Measurements from ENCODE around the gene MISP3. TPM values are rescaled to one million over a fixed set of nuclear protein-coding genes. Genes with fewer than 3 reads are reported as not detected.
"Not testable (repeated sequence)": the region's sequence is repeated elsewhere in the genome, so short reads cannot be mapped to it uniquely, and the experiment has no call there.

Gene MISP3
- polyA plus RNA-seq (2011; rRNA removed) (1.3 and 1.9 TPM in 2 replicates), polyA plus RNA-seq (2017; fragmentation: RNase III; extraction: RNeasy Plus Mini Kit Qiagen cat#74134 plus additional on column Dnase treatment) (2.1 to 2.8 TPM (median 2.3 TPM) in 3 replicates), polyA minus RNA-seq (2011; rRNA and poly(A)+ RNA removed) (0.12 and 0.29 TPM in 2 replicates)
- 3.9 and 4.1 TPM in 2 replicates for polyA plus RNA-seq (2012; cell fraction: cytosol; rRNA removed)
- 2.6 and 3.8 TPM in 2 replicates for polyA plus RNA-seq (2012; cell fraction: nucleus; rRNA removed)

GRCh38 chr19:14072535-14073260 lies at the start of gene MISP3:
MISP3 (plus strand) TSS chr19:14072786; CDS start chr19:14073310, 524 bp downstream.
- peak; percentile 74; the same call in 1 of the 2 replicates for TF ChIP-seq RNF2 (IDR thresholded peaks at IDR 0.05; ENCODE audit: borderline replicate concordance, low read depth)
- TF ChIP-seq, protein P1, sequence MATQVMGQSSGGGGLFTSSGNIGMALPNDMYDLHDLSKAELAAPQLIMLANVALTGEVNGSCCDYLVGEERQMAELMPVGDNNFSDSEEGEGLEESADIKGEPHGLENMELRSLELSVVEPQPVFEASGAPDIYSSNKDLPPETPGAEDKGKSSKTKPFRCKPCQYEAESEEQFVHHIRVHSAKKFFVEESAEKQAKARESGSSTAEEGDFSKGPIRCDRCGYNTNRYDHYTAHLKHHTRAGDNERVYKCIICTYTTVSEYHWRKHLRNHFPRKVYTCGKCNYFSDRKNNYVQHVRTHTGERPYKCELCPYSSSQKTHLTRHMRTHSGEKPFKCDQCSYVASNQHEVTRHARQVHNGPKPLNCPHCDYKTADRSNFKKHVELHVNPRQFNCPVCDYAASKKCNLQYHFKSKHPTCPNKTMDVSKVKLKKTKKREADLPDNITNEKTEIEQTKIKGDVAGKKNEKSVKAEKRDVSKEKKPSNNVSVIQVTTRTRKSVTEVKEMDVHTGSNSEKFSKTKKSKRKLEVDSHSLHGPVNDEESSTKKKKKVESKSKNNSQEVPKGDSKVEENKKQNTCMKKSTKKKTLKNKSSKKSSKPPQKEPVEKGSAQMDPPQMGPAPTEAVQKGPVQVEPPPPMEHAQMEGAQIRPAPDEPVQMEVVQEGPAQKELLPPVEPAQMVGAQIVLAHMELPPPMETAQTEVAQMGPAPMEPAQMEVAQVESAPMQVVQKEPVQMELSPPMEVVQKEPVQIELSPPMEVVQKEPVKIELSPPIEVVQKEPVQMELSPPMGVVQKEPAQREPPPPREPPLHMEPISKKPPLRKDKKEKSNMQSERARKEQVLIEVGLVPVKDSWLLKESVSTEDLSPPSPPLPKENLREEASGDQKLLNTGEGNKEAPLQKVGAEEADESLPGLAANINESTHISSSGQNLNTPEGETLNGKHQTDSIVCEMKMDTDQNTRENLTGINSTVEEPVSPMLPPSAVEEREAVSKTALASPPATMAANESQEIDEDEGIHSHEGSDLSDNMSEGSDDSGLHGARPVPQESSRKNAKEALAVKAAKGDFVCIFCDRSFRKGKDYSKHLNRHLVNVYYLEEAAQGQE (IDR thresholded peaks at IDR 0.05): no peak
- ATAC-seq: peak; percentile 48 to 53
- FAIRE-seq: no peak
- Histone ChIP-seq H3K4me3 (peak within 1 kb of the TSS; percentile 83), H3K9me3 (no peaks in the 10 kb centered on the region), H3K4me2 (peak within 1 kb of the TSS; percentile 99), H3K4me1 (peaks cover 4% of the 10 kb centered on the region; the same call in 1 of the 3 replicates), H3K27ac (peak within 1 kb of the TSS; percentile 94 to 99)
- ChIA-PET POLR2A (interaction anchor here (0.7 to 1.2 kb wide), 7 partner anchors 14 to 190 kb away, joined by 3 to 5 read pairs (median 3); partner anchors contain the start of genes ASF1B, IL27RA and RFX1), CTCF (interaction anchor here (0.5 to 5.6 kb wide), 36 partner anchors 10 to 313 kb away, joined by 3 to 93 read pairs (median 4); partner anchors contain the start of genes C19orf67, IL27RA, NANOS3 and PALM3)
- WGBS (ENCODE audit: missing lambda C conversion rate): no CpG with 5 or more reads among the region's 51 CpGs
- DNase-seq (ENCODE audit: low read depth in 1 of 2, low spot score in 1 of 2): peak in 1 of 2 experiments; percentile 49

DNA sequence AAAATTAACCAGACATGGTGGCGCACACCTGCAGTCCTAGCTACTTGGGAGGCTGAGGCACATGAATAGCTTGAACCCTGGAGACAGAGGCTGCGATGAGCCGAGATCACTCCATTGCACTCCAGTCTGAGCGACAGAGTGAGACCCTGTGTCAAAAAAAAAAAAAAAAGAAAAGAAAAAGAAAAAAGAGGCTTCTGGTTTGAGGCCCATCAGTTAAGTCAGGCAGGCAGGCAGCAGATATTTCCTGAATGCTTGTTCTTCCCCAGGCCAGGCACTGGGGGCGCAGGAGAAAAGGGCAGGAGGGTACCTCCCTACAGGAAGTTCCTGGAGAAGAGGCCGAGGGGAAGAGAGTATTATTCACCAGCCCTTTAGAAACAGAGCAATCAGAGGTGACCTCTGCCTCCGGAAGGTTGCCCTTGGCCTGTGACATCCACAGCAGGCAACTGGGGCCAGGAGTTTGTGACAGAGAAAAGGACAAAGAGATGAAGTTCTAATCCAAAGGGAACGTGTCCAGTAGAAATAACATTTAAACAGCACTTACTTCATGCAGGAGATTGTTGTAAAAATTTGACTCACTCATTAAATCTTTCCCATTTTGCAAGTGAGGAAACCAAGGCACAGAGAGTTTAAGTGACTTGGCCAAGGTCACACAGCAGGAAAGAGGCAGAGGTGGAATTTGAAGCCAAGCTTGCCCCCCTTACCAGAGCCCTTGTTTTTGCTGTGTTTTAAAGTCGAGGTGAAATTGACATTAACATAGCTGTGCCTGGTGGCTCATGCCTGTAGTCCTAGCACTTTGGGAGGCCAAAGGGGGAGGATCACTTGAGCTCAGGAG lies 49.0 kb upstream of the MISP3 start:
- DNase-seq (ENCODE audit: low read depth in 1 of 2, low spot score in 1 of 2) (peak; percentile 58 to 71), ATAC-seq (peak; percentile 92 to 96), FAIRE-seq (no peak)
- H3K9me3 ChIP-seq: no peaks in the 10 kb centered on the region
- no peak overlapping the region for H3K4me3 ChIP-seq
- 52% methylated on average over 9 of the region's 9 CpGs for WGBS (ENCODE audit: missing lambda C conversion rate)
- H3K4me1 ChIP-seq: peaks cover 5% of the 10 kb centered on the region; the same call in 1 of the 3 replicates
- peak overlapping the region; percentile 49 to 68; a peak in 4 of 6 replicates for H3K27ac ChIP-seq
- CTCF ChIA-PET: interaction anchor here (1.0 to 4.3 kb wide), 6 partner anchors 8 to 49 kb away, joined by 3 to 13 read pairs (median 6); partner anchors contain the start of genes IL27RA and MISP3
- no peak overlapping the region for H3K4me2 ChIP-seq
- TF ChIP-seq ZFP36 (IDR thresholded peaks at IDR 0.05; ENCODE audit: borderline replicate concordance, partially characterized antibody) (peak; percentile 18), HDAC2 (IDR thresholded peaks at IDR 0.05) (no peak), RARB (CRISPR knock-in tag; IDR thresholded peaks at IDR 0.05) (no peak), E2F6 (IDR thresholded peaks at IDR 0.05; ENCODE audit: borderline replicate concordance, low read depth) (no peak), CHD4 (IDR thresholded peaks at IDR 0.05; ENCODE audit: borderline replicate concordance) (no peak), CEBPB (IDR thresholded peaks at IDR 0.05) (no peak), ESRRA (IDR thresholded peaks at IDR 0.05; ENCODE audit: borderline replicate concordance, low read length) (peak; percentile 60; the same call in 1 of the 2 replicates), HOXA7 (CRISPR knock-in tag; IDR thresholded peaks at IDR 0.05) (no peak), EHF (CRISPR knock-in tag; IDR thresholded peaks at IDR 0.05) (no peak), BCL3 (IDR thresholded peaks at IDR 0.05) (no peak), ZSCAN20 (CRISPR knock-in tag; IDR thresholded peaks at IDR 0.05) (no peak), TP53 (CRISPR knock-in tag; IDR thresholded peaks at IDR 0.05) (no peak), RCOR1 (IDR thresholded peaks at IDR 0.05; ENCODE audit: low read depth, low read length) (no peak)
- TF ChIP-seq, protein P2, sequence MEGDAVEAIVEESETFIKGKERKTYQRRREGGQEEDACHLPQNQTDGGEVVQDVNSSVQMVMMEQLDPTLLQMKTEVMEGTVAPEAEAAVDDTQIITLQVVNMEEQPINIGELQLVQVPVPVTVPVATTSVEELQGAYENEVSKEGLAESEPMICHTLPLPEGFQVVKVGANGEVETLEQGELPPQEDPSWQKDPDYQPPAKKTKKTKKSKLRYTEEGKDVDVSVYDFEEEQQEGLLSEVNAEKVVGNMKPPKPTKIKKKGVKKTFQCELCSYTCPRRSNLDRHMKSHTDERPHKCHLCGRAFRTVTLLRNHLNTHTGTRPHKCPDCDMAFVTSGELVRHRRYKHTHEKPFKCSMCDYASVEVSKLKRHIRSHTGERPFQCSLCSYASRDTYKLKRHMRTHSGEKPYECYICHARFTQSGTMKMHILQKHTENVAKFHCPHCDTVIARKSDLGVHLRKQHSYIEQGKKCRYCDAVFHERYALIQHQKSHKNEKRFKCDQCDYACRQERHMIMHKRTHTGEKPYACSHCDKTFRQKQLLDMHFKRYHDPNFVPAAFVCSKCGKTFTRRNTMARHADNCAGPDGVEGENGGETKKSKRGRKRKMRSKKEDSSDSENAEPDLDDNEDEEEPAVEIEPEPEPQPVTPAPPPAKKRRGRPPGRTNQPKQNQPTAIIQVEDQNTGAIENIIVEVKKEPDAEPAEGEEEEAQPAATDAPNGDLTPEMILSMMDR (IDR thresholded peaks at IDR 0.05): peak; percentile 17; the same call in 2 of the 3 replicates
- POLR2A ChIA-PET: interaction anchor here (1.0 kb wide), 1 partner anchor 17 kb away, joined by 4 read pairs; the partner anchor contains the start of gene RFX1

- H3K4me3 ChIP-seq; FAIRE-seq; POLR2A ChIA-PET; H3K9me3 ChIP-seq; ATAC-seq; H3K4me1 ChIP-seq; H3K27ac ChIP-seq; DNase-seq (ENCODE audit: low read depth in 1 of 2, low spot score in 1 of 2); H3K4me2 ChIP-seq: not testable (repeated sequence)
- WGBS (ENCODE audit: missing lambda C conversion rate): 66% methylated on average over 3 of the region's 5 CpGs
- CTCF ChIA-PET: interaction anchor here (0.6 to 1.1 kb wide), 3 partner anchors 46 to 172 kb away, joined by 4 to 7 read pairs (median 4); partner anchors contain the start of gene MISP3
Measured at GRCh38 chr19:14026652-14027192, 45.9 kb upstream of the MISP3 start.
